Liver (tissue), 9 donors: ENCODE measurements around the gene IFNL2. TPM values are rescaled to one million over a fixed set of nuclear protein-coding genes. Genes with fewer than 3 reads are reported as not detected.

Source experiments
- DNase-seq: peaks from one replicate; pipeline ENCODE4 v3.0.0-alpha.2; 2017; ENCODE audit warnings: low spot score
- H3K27ac ChIP-seq, 2 donors: one replicate each; pipeline ENCODE4 v1.7.0; 2013; ENCODE audit warnings: inconsistent platforms in 2 of 2, low read length in 2 of 2, control low read depth in 1 of 2, low read depth in 1 of 2, mild to moderate bottlenecking in 1 of 2
- H3K27me3 ChIP-seq, 4 donors: one replicate each; pipeline versions ENCODE4 v1.6.1 to v1.7.0; 2013; ENCODE audit warnings: low read length in 3 of 4, inconsistent platforms in 1 of 4, mild to moderate bottlenecking in 1 of 4, moderate library complexity in 1 of 4; ENCODE audit not compliant: control insufficient read depth in 4 of 4, insufficient read depth in 4 of 4
- H3K36me3 ChIP-seq, 4 donors: one replicate each; pipeline versions ENCODE4 v1.6.1 to v1.7.0; 2013; ENCODE audit warnings: low read length in 3 of 4, mild to moderate bottlenecking in 3 of 4, low read depth in 1 of 4, moderate library complexity in 1 of 4; ENCODE audit not compliant: control insufficient read depth in 4 of 4, insufficient read depth in 3 of 4
- H3K4me1 ChIP-seq, 4 donors: one replicate each; pipeline versions ENCODE4 v1.6.1 to v1.7.0; 2013; ENCODE audit warnings: low read length in 3 of 4, mild to moderate bottlenecking in 3 of 4, moderate library complexity in 1 of 4; ENCODE audit not compliant: control insufficient read depth in 4 of 4, insufficient read depth in 4 of 4
- H3K4me3 ChIP-seq, 3 donors: one replicate each; pipeline versions ENCODE4 v1.6.1 to v1.7.0; 2013; ENCODE audit warnings: low read length in 3 of 3, control low read depth in 1 of 3, low read depth in 1 of 3, mild to moderate bottlenecking in 1 of 3
- H3K9ac ChIP-seq, 2 donors: one replicate each; pipeline ENCODE4 v1.7.0; 2013; ENCODE audit warnings: low read length in 2 of 2, mild to moderate bottlenecking in 2 of 2, moderate library complexity in 2 of 2, control low read depth in 1 of 2, low read depth in 1 of 2
- H3K9me3 ChIP-seq, 4 donors: one replicate each; pipeline versions ENCODE4 v1.6.1 to v1.7.0; 2013; ENCODE audit warnings: low read length in 3 of 4; ENCODE audit not compliant: control insufficient read depth in 4 of 4
- CTCF ChIP-seq: fragments of 150-350 bp; IDR thresholded peaks from 2 replicates; pipeline ENCODE4 v1.5.1; 2017; ENCODE audit warnings: improper control_type of control experiment, low read depth, low read length; ENCODE audit not compliant: missing input control
- EGR1 ChIP-seq, 2 donors: IDR thresholded peaks; 2 replicates each; pipeline ENCODE4 v1.6.1; 2016 to 2018; ENCODE audit warnings: antibody characterized with exemption in 2 of 2, low read depth in 2 of 2
- FOXA1 ChIP-seq: IDR thresholded peaks from 2 replicates; pipeline ENCODE4 v1.6.1; 2016; ENCODE audit warnings: antibody characterized with exemption
- FOXA2 ChIP-seq: IDR thresholded peaks from 2 replicates; pipeline ENCODE4 v1.6.1; 2016; ENCODE audit warnings: antibody characterized with exemption
- GABPA ChIP-seq, 2 donors: IDR thresholded peaks in 1 of 2; conservative IDR thresholded peaks in 1 of 2; 2 replicates each; pipeline ENCODE4 v1.6.1; 2016; ENCODE audit warnings: antibody characterized with exemption in 2 of 2, mild to moderate bottlenecking in 1 of 2, moderate library complexity in 1 of 2
- HNF4A ChIP-seq, 2 donors: conservative IDR thresholded peaks; 2 replicates each; pipeline ENCODE4 v1.6.1; 2016; ENCODE audit warnings: antibody characterized with exemption in 2 of 2, mild to moderate bottlenecking in 2 of 2
- HNF4G ChIP-seq: IDR thresholded peaks from 2 replicates; pipeline ENCODE4 v1.6.1; 2016; ENCODE audit warnings: antibody characterized with exemption
- JUND ChIP-seq, 2 donors: IDR thresholded peaks; 2 replicates each; pipeline ENCODE4 v1.6.1; 2016; ENCODE audit warnings: antibody characterized with exemption in 2 of 2
- MAX ChIP-seq: IDR thresholded peaks from 2 replicates; pipeline ENCODE4 v1.6.1; 2016; ENCODE audit warnings: antibody characterized with exemption
- NR2F2 ChIP-seq: IDR thresholded peaks from 2 replicates; pipeline ENCODE4 v1.6.1; 2016; ENCODE audit warnings: antibody characterized with exemption
- RAD21 ChIP-seq, 2 donors: IDR thresholded peaks; 2 replicates each; pipeline ENCODE4 v1.6.1; 2016; ENCODE audit warnings: antibody characterized with exemption in 2 of 2, mild to moderate bottlenecking in 2 of 2
- REST ChIP-seq: IDR thresholded peaks from 2 replicates; pipeline ENCODE4 v1.6.1; 2016; ENCODE audit warnings: antibody characterized with exemption, mild to moderate bottlenecking
- RXRA ChIP-seq, 2 donors: IDR thresholded peaks; 2 replicates each; pipeline ENCODE4 v1.6.1; 2017 to 2018; ENCODE audit warnings: antibody characterized with exemption in 2 of 2, mild to moderate bottlenecking in 1 of 2
- SP1 ChIP-seq: IDR thresholded peaks from 2 replicates; pipeline ENCODE4 v1.6.1; 2018; ENCODE audit warnings: antibody characterized with exemption, mild to moderate bottlenecking
- TAF1 ChIP-seq: conservative IDR thresholded peaks from 2 replicates; pipeline ENCODE4 v1.6.1; 2016; ENCODE audit warnings: antibody characterized with exemption, mild to moderate bottlenecking
- YY1 ChIP-seq: IDR thresholded peaks from 2 replicates; pipeline ENCODE4 v1.6.1; 2016; ENCODE audit warnings: antibody characterized with exemption, mild to moderate bottlenecking
- WGBS: extraction: QIAGEN DNeasy Blood & Tissue Kit; methylation state at CpG from one replicate; pipeline ENCODE4 v1.1.7; 2013; 5-methylcytosine and 5-hydroxymethylcytosine counted together
- polyA plus RNA-seq, 2 donors: library from polyadenylated mRNA; stranded (reverse) in 1 of 2; unstranded in 1 of 2; fragments of 200-250 nt in 1 of 2; fragments of >200 nt in 1 of 2; fragmentation: Nextera tagmentation in 1 of 2; extraction: Ambion mirVana in 1 of 2; gene quantifications; one replicate each; pipeline versions ENCODE4 v1.2.1 to v1.2.3, GENCODE V29; 2013 to 2015
- total RNA-seq, 2 donors: library from RNA; depleted of rRNA; stranded (reverse); fragments of >200 nt; gene quantifications; one replicate each; pipeline ENCODE4 v1.2.3, GENCODE V29; 2014
- TF ChIP-seq, protein P1 (sequence below): IDR thresholded peaks from 2 replicates; pipeline ENCODE4 v1.6.1; 2016; ENCODE audit warnings: antibody characterized with exemption
- TF ChIP-seq, protein P2 (sequence below): IDR thresholded peaks from 2 replicates; pipeline ENCODE4 v1.6.1; 2016; ENCODE audit warnings: antibody characterized with exemption
- donor health status: healthy.
- donor health status: healthy.
- donor health status: healthy.
- donor health status: healthy.
- donor health status: healthy.

Gene IFNL2
- total and polyA plus RNA-seq, 4 donors = not detected

DNA sequence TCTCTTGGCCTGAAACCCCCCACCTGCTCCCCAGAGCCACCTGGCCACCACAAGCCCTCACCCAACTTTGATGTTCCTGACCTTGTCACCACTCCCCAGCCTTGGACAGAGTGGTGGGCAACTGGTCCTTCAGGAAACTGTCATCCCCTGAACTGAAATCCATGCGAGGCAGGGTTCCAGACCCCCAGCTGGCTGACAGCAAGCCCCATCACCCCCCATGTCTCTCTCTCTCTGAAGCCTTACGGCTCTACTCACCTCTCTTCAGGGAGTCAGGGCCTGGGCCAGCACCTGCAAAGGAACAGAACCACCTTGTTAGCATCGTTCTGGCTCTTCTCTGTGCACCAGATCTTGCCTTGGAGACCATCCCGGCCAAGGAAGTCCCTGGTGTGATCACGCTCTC is 49.9 kb downstream of the IFNL2 start:
- H3K27me3 ChIP-seq = no peaks in the 10 kb centered on the region
- H3K4me1 ChIP-seq = peaks cover 3 to 6% (median 5%) of the 10 kb centered on the region in 4 donors
- no peak for DNase-seq
- H3K36me3 ChIP-seq = peaks cover 0 to 7% (median under 1%) of the 10 kb centered on the region in 4 donors
- H3K9me3 ChIP-seq = no peaks in the 10 kb centered on the region
- no peak for TF ChIP-seq TAF1
- no peak for TF ChIP-seq HNF4G
- TF ChIP-seq, protein P1, sequence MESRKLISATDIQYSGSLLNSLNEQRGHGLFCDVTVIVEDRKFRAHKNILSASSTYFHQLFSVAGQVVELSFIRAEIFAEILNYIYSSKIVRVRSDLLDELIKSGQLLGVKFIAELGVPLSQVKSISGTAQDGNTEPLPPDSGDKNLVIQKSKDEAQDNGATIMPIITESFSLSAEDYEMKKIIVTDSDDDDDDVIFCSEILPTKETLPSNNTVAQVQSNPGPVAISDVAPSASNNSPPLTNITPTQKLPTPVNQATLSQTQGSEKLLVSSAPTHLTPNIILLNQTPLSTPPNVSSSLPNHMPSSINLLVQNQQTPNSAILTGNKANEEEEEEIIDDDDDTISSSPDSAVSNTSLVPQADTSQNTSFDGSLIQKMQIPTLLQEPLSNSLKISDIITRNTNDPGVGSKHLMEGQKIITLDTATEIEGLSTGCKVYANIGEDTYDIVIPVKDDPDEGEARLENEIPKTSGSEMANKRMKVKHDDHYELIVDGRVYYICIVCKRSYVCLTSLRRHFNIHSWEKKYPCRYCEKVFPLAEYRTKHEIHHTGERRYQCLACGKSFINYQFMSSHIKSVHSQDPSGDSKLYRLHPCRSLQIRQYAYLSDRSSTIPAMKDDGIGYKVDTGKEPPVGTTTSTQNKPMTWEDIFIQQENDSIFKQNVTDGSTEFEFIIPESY = no peak
- no peak for TF ChIP-seq EGR1 (IDR thresholded peaks at IDR 0.05; ENCODE audit: low read depth in 2 of 2)
- no peak for TF ChIP-seq FOXA2
- TF ChIP-seq HNF4A (conservative IDR thresholded peaks at IDR 0.05) = no peak
- TF ChIP-seq, protein P2, sequence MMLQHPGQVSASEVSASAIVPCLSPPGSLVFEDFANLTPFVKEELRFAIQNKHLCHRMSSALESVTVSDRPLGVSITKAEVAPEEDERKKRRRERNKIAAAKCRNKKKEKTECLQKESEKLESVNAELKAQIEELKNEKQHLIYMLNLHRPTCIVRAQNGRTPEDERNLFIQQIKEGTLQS = no peak
- no peak for TF ChIP-seq YY1
- no peak overlapping the region for H3K27ac ChIP-seq
- H3K4me3 ChIP-seq = no peak overlapping the region
- 93% methylated on average over 5 of the region's 5 CpGs for WGBS
- H3K9ac ChIP-seq = no peak overlapping the region

DNA sequence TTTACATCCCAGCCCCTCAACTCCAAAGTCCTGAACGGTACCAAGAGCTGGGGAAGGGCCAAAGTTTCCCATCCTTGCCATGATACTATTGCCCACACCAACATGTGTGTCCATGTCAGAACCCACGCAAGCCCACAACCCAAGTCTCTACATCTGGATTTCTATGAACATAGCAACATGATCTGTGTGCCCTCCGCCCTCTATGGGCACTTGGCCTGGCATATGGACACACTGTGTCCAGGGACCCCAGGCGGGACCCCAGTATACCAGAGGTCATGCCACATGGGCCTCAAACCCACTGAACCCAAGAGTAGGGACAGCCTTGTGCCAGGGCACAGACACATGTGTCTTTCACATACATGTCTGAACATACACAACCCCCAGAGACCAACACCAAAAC is 50.5 kb downstream of the IFNL2 start:
- peaks cover 0 to 6% (median under 1%) of the 10 kb centered on the region in 4 donors for H3K36me3 ChIP-seq
- H3K4me1 ChIP-seq = peaks cover 3 to 6% (median 5%) of the 10 kb centered on the region in 4 donors
- H3K9me3 ChIP-seq = no peaks in the 10 kb centered on the region
- H3K27ac ChIP-seq = no peak overlapping the region
- TF ChIP-seq REST (no peak), HNF4A (conservative IDR thresholded peaks at IDR 0.05) (no peak), GABPA (IDR thresholded peaks at IDR 0.05 in 1 of 2, conservative IDR thresholded peaks at IDR 0.05 in 1 of 2) (no peak), FOXA1 (no peak), EGR1 (IDR thresholded peaks at IDR 0.05; ENCODE audit: low read depth in 2 of 2) (no peak), RXRA (IDR thresholded peaks at IDR 0.05) (no peak), MAX (no peak), NR2F2 (no peak), CTCF (no peak), YY1 (no peak), JUND (IDR thresholded peaks at IDR 0.05) (no peak), TAF1 (no peak), RAD21 (IDR thresholded peaks at IDR 0.05) (no peak), SP1 (no peak), FOXA2 (no peak)
- TF ChIP-seq, protein P1 = no peak
- TF ChIP-seq, protein P2 = no peak
- H3K4me3 ChIP-seq = no peak overlapping the region
- no peaks in the 10 kb centered on the region for H3K27me3 ChIP-seq
- H3K9ac ChIP-seq = no peak overlapping the region
- DNase-seq = no peak
- 92% methylated on average over 4 of the region's 4 CpGs for WGBS
